Measurements from ENCODE around the gene SEMA4F.

The SEMA4F gene

DNA sequence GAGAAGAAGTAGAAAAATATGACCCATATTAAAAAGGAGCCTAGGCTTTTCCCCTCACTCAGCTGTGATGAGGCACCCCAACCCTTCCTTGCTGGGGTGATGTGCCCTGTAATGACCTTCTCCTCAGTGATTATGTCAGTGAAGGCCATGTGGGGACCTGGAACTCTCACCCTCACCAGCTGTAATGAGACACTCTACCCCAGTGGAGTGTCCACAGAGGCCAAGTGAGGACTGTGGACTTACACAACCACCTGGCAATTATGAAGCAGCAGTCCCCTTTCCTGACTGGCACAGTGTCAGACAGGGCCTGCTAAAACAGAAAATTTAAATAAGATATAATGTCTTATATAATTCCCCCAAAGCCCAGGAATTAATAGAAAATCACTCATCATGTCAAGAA, 54.2 kb downstream of the SEMA4F start:
- TF ChIP-seq, protein P1, sequence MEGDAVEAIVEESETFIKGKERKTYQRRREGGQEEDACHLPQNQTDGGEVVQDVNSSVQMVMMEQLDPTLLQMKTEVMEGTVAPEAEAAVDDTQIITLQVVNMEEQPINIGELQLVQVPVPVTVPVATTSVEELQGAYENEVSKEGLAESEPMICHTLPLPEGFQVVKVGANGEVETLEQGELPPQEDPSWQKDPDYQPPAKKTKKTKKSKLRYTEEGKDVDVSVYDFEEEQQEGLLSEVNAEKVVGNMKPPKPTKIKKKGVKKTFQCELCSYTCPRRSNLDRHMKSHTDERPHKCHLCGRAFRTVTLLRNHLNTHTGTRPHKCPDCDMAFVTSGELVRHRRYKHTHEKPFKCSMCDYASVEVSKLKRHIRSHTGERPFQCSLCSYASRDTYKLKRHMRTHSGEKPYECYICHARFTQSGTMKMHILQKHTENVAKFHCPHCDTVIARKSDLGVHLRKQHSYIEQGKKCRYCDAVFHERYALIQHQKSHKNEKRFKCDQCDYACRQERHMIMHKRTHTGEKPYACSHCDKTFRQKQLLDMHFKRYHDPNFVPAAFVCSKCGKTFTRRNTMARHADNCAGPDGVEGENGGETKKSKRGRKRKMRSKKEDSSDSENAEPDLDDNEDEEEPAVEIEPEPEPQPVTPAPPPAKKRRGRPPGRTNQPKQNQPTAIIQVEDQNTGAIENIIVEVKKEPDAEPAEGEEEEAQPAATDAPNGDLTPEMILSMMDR (IDR thresholded peaks at IDR 0.05; ENCODE audit: extremely low read depth, insufficient read depth, missing control alignments) = no peak
- in situ Hi-C loops (cut with MboI; ENCODE audit: low pct_unique_long_range_greater_than_20kb, low sequenced_read_pairs, unreplicated experiment) = loop anchor here (10.0 kb wide), 1 partner anchor 167 kb away; no protein-coding TSS in a partner anchor
- DNase-seq (ENCODE audit: low spot score) = no peak

DNA sequence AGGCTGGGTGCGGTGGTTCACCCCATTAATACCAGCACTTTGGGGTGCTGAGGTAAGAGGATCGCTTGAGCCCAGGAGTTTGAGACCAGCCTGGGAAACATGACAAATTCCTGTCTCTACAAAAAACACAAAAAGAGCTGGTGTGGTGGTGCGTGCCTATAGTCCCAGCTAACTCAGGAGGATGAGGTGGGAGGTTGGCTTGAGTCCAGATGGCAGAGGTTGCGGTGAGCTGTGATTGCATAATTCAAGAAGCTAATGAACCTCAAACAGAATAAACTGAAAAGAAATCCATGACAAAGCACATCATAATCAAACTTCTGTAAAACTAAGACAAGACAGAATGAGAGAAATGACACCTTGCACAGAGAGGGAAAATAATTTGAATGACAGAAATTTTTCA, 54.8 kb downstream of the SEMA4F start:
- in situ Hi-C loops (cut with MboI; ENCODE audit: low pct_unique_long_range_greater_than_20kb, low sequenced_read_pairs, unreplicated experiment) = loop anchor here (10.0 kb wide), 1 partner anchor 166 kb away; no protein-coding TSS in a partner anchor
- TF ChIP-seq, protein P1 (IDR thresholded peaks at IDR 0.05; ENCODE audit: extremely low read depth, insufficient read depth, missing control alignments) = no peak
- no peak for DNase-seq (ENCODE audit: low spot score)

DNA sequence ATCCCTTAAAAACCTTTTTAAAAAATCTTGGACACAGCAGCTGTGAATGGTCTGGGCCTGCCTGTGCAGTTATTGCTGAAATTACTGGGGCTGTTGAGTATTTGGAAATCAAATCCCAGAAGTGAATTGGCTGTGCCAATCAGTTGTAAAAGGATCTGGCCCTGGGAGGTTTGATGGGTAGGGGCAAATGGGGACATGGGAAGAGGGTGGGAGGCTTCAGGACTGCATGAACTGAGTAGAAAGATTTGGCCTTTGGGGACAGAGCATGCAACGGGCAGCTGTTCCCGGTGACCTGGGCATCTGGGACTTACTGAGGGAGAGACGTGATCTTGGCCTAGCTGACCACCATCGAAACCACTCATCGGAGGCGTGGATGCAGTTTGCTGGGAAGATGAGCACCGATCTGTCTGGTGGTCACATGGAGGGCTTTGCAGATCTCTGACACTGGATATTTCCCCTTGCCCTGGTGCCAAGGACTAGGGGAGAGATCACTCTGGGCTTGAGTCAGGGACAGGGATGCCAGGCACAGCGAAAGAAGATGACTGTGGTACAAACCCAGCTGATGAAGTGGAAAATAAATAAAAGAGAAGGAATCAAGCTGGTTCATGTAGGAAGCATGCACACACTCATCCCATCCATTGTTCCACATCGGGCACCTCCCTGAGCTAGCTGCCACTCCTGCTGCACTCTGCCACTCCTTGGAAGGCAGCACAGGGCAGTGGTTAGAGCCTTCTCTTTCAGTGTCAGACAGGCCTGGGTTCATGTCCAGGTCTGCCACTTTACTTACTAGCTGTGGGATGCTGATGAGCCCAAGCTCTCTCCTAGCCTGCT, 58.4 kb downstream of the SEMA4F start:
- DNase-seq (ENCODE audit: low spot score) = no peak
- TF ChIP-seq, protein P1 (IDR thresholded peaks at IDR 0.05; ENCODE audit: extremely low read depth, insufficient read depth, missing control alignments) = no peak
- in situ Hi-C loops (cut with MboI; ENCODE audit: low pct_unique_long_range_greater_than_20kb, low sequenced_read_pairs, unreplicated experiment) = no loop called here

DNA sequence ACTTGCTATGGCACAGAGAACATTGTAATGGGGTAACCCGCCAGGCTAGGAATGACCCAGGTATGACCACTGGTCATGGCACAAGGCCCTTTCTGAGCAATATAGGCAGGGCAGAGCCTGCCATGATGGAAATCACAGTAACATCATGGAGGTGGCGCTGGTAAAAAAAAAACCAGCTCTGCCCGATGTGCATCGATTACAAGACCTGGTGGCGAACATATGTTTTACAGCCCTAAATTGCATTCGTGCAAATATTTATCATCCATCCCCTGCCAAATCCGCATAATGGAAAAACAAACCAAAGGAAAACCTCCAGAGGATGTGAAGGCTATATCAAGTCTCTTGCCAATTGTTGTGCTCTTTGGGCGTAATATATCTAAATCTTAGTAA, 60.6 kb downstream of the SEMA4F start:
- in situ Hi-C loops (cut with MboI; ENCODE audit: low pct_unique_long_range_greater_than_20kb, low sequenced_read_pairs, unreplicated experiment) = no loop called here
- TF ChIP-seq, protein P1 (IDR thresholded peaks at IDR 0.05; ENCODE audit: extremely low read depth, insufficient read depth, missing control alignments) = peak; percentile 6
- DNase-seq (ENCODE audit: low spot score) = no peak

DNA sequence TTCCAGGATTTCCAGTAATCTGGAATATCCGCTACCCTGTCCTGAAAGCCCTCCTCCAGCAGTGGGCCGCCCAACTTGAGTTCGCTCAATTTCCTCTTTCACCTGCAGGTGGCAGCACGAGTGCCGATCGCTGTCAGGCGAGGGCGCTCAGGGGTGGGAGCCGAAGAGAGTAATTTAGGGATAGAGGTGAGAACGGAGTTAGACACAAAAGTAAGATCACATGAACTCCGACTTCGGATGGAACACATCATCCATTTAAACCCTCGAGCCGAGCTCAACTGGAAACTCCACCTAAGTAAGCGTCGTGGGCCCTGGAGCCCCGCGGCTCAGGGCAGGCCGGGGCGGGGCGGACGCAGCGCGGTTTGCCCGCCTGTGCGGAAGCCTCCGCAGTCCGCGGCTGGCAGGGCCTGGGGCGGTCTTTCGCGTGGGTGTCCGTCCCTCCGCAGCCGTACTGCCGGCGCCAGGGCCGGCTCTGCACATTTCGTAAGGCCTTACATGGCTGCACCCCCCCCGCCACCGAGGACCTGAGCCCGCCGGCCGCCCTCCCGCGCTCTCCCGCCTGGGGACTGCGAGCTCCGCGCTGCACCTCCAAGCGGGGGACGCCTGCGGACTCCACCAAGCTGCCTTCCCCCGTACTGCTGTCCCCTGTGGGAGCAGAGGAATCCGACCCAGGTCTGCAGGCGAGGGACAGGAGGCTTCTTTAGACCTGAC, 61.2 kb downstream of the SEMA4F start:
- DNase-seq (ENCODE audit: low spot score) = peak; percentile 85
- in situ Hi-C loops (cut with MboI; ENCODE audit: low pct_unique_long_range_greater_than_20kb, low sequenced_read_pairs, unreplicated experiment) = no loop called here
- TF ChIP-seq, protein P1 (IDR thresholded peaks at IDR 0.05; ENCODE audit: extremely low read depth, insufficient read depth, missing control alignments) = peak; percentile 92

DNA sequence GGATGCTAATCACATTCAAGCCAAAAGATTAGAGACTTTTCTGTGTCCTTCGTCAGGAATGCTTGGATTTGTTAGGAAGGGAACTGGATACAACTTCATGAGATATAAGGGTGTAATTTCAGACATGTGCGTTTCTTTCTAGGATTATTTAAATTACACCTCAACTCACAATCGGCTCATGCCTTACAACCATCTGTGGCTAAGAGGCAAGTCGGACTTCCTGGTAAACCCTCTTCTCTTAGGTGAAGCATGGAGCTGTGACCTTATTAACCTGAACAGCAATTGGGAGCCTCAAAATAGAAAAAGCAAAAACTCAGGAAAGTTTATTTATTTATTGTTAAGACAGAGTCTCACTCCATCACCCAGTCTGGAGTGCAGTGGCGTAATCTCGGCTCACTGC, 61.8 kb downstream of the SEMA4F start:
- in situ Hi-C loops (cut with MboI; ENCODE audit: low pct_unique_long_range_greater_than_20kb, low sequenced_read_pairs, unreplicated experiment) = no loop called here
- TF ChIP-seq, protein P1 (IDR thresholded peaks at IDR 0.05; ENCODE audit: extremely low read depth, insufficient read depth, missing control alignments) = no peak
- peak; percentile 22 for DNase-seq (ENCODE audit: low spot score)

All from GM13977 (cell line).